ENCODE data around the gene CHAF1B. TPM values are rescaled to one million over a fixed set of nuclear protein-coding genes. Genes with fewer than 3 reads are reported as not detected.

CHAF1B gene
- total RNA-seq, 3 donors from 2014 or later, result 0.64 to 2.8 (median 1.6) TPM

DNA sequence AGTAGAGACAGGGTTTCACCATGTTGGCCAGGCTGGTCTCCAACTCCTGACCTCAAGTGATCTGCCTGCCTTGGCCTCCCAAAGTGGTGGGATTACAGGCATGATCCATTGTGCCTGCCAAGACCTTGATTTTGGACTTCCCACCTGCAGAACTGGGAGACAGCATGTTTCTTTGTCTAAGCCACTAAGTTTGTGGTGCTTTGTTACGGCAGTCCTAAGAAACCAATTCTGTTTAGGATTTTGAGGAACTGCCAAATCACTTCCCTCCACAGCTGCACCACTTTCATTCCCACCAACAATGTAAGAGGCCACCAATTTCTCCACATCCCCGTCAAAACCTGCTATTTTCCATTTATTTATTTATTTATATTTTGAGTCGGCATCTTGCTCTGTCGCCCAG lies 46.1 kb downstream of the CHAF1B start:
- H3K27me3 ChIP-seq, result no peaks in the 10 kb centered on the region
- no peak overlapping the region for H3K4me3 ChIP-seq
- no peaks in the 10 kb centered on the region for H3K9me3 ChIP-seq
- intact Hi-C loops (cut with DNase I; ENCODE audit: low total_unique reads), result no loop called here
- H3K36me3 ChIP-seq, result no peaks in the 10 kb centered on the region
- no peak overlapping the region for H3K27ac ChIP-seq
- no peaks in the 10 kb centered on the region for H3K4me1 ChIP-seq
- no peak for DNase-seq (ENCODE audit: low spot score in 2 of 2)
- no peak for TF ChIP-seq POLR2AphosphoS5 (IDR thresholded peaks at IDR 0.05)
- TF ChIP-seq POLR2A (IDR thresholded peaks at IDR 0.05), result no peak
- TF ChIP-seq, protein P1, sequence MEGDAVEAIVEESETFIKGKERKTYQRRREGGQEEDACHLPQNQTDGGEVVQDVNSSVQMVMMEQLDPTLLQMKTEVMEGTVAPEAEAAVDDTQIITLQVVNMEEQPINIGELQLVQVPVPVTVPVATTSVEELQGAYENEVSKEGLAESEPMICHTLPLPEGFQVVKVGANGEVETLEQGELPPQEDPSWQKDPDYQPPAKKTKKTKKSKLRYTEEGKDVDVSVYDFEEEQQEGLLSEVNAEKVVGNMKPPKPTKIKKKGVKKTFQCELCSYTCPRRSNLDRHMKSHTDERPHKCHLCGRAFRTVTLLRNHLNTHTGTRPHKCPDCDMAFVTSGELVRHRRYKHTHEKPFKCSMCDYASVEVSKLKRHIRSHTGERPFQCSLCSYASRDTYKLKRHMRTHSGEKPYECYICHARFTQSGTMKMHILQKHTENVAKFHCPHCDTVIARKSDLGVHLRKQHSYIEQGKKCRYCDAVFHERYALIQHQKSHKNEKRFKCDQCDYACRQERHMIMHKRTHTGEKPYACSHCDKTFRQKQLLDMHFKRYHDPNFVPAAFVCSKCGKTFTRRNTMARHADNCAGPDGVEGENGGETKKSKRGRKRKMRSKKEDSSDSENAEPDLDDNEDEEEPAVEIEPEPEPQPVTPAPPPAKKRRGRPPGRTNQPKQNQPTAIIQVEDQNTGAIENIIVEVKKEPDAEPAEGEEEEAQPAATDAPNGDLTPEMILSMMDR (IDR thresholded peaks at IDR 0.05), result no peak

DNA sequence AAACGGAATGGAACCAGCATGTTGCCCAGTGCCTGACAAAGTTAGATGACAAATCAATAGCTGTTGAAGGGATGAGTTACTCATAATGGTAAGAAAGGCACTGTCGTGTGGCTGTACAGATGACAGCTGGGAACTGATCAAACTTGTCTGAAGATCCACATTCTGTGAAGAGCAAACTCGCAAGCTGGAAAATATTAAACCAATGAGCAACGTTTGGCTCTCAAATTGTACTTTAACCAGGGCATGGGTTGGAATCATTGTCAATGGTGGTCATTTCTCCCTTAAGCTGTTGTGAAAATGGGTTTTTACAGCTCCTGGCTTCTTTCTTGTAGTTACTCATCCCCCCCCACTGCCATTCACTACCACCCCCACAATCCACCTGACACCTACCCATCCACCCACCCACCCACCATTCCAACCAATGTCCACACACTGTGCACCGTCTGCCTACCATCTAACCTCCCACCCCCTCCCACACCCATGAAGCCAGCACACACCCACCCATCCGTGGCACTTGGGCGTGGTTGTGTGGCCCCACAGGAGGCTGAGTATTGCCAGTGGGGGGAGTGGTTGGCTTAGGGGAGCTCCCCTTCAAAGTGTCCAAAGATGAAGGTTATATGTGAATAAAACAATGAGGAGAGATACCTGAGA lies 48.0 kb downstream of the CHAF1B start:
- DNase-seq (ENCODE audit: low spot score in 2 of 2), result no peak
- intact Hi-C loops (cut with DNase I; ENCODE audit: low total_unique reads), result no loop called here
- no peaks in the 10 kb centered on the region for H3K4me1 ChIP-seq
- H3K9me3 ChIP-seq, result no peaks in the 10 kb centered on the region
- H3K27me3 ChIP-seq, result no peaks in the 10 kb centered on the region
- no peaks in the 10 kb centered on the region for H3K36me3 ChIP-seq
- no peak for TF ChIP-seq POLR2AphosphoS5 (IDR thresholded peaks at IDR 0.05)
- TF ChIP-seq, protein P1 (IDR thresholded peaks at IDR 0.05), result no peak
- TF ChIP-seq POLR2A (IDR thresholded peaks at IDR 0.05), result no peak
- no peak overlapping the region for H3K27ac ChIP-seq
- no peak overlapping the region for H3K4me3 ChIP-seq

DNA sequence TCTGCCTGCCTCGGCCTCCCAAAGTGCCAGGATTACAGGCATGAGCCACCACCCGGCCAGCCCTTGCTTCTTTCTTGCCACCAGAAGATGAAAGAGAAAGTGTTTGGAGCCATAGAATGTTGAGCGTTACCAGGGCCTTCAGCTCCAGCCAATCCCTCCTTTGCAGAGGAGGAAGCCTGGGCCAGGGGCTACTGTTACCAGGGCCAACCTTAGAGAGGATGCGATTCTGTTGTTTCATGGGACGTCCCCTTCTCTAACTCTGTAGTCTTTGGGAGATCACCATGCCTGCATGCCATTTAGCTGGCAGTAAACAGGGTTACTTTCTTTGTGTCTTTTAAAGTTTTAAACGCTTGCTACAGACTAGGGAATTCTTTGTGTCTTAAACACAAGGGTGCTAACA lies 49.0 kb downstream of the CHAF1B start:
- Histone ChIP-seq H3K4me1 (no peaks in the 10 kb centered on the region), H3K36me3 (no peaks in the 10 kb centered on the region), H3K27me3 (no peaks in the 10 kb centered on the region), H3K4me3 (no peak overlapping the region), H3K27ac (no peak overlapping the region), H3K9me3 (no peaks in the 10 kb centered on the region)
- intact Hi-C loops (cut with DNase I; ENCODE audit: low total_unique reads), result no loop called here
- TF ChIP-seq POLR2AphosphoS5 (IDR thresholded peaks at IDR 0.05), result no peak
- TF ChIP-seq, protein P1 (IDR thresholded peaks at IDR 0.05), result no peak
- no peak for TF ChIP-seq POLR2A (IDR thresholded peaks at IDR 0.05)
- DNase-seq (ENCODE audit: low spot score in 2 of 2), result no peak

DNA sequence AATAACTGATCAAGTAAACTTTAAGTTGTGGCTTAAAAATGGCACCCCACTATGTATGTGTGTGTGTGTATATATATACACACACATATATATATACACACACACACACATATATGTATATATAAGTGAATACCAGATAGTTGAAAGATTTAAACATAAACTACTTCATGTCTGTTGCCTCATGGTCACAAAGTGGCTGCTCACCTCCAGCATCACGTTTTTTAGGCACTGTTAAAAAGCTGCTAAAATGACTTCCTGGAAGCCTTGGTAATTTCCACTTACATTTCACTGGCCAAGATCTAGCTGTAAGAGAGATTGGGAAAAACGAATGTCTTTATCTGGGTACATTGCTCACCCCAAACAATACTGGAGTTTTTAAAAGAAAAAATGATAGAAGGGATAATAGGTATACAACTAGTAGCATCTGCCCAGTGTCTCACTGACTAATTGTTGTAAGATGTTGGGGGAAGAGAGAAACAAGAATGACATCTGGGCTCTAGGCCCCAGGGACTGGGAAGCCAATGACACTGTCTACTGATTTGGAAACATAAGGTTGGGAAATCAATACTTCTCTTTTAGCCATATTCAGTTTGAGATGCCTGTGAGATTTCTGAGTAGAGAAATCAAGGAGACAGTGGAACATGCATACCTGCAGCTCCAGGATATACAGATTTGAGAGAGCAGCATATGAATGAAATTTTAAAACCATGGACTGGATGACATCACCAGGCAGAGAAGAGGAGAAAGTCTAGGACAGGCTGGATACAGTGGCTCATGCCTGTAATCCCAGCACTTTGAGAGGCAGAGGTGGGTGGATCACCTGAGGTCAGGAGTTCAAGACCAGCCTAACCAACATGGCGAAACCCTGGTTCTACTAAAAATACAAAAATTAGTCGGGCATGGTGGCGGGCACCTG lies 51.9 kb downstream of the CHAF1B start:
- TF ChIP-seq, protein P1 (IDR thresholded peaks at IDR 0.05), result no peak
- TF ChIP-seq POLR2AphosphoS5 (IDR thresholded peaks at IDR 0.05) (no peak), POLR2A (IDR thresholded peaks at IDR 0.05) (no peak)
- intact Hi-C loops (cut with DNase I; ENCODE audit: low total_unique reads), result no loop called here
- H3K27ac ChIP-seq, result no peak overlapping the region
- no peak for DNase-seq (ENCODE audit: low spot score in 2 of 2)
- H3K27me3 ChIP-seq, result no peaks in the 10 kb centered on the region
- no peak overlapping the region for H3K4me3 ChIP-seq
- H3K4me1 ChIP-seq, result no peaks in the 10 kb centered on the region
- H3K36me3 ChIP-seq, result no peaks in the 10 kb centered on the region
- H3K9me3 ChIP-seq, result no peaks in the 10 kb centered on the region

DNA sequence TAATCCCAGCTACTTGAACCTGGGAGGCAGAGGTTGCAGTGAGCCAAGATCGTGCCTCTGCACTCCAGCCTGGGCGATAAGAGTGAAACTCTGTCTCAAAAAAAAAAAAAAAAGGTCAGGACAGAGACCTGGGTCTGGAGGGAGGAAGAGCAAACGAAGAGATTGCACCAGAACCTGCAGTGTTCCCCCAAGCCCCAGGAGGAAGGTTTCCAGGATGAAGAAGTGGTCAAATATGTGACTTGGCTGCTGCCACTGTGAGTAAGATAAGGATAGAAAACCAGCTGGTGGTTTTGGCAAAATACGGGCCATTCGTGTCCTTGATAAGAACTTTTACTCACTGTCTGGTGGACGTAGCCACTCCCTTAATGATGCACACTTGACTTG lies 52.5 kb downstream of the CHAF1B start:
- Histone ChIP-seq H3K4me3 (no peak overlapping the region), H3K36me3 (no peaks in the 10 kb centered on the region), H3K4me1 (no peaks in the 10 kb centered on the region), H3K27me3 (no peaks in the 10 kb centered on the region), H3K27ac (no peak overlapping the region), H3K9me3 (no peaks in the 10 kb centered on the region)
- TF ChIP-seq, protein P1 (IDR thresholded peaks at IDR 0.05), result no peak
- TF ChIP-seq POLR2A (IDR thresholded peaks at IDR 0.05) (no peak), POLR2AphosphoS5 (IDR thresholded peaks at IDR 0.05) (no peak)
- DNase-seq (ENCODE audit: low spot score in 2 of 2), result no peak
- intact Hi-C loops (cut with DNase I; ENCODE audit: low total_unique reads), result no loop called here
